PC-3 (cell line): ENCODE data around the gene AP3S1. TPM values are rescaled to one million over a fixed set of nuclear protein-coding genes. Genes with fewer than 3 reads are reported as not detected.
"Not testable (repeated sequence)": the region's sequence is repeated elsewhere in the genome, so short reads cannot be mapped to it uniquely, and the experiment has no call there.

Experiments used
- ATAC-seq: fragments of 200-7000 bp; cut with Tn5 transposase; 2 replicates; pipeline ENCODE4 v1.9.1; 2020; ENCODE audit warnings: mild to moderate bottlenecking, moderate library complexity
- BruUV-seq: library from RNA; stranded (reverse); fragments of 400-500 nt; replicated peaks from 2 replicates; lab custom pipeline; 2021; lab: Mats Ljungman, UMichigan
- CTCF ChIA-PET: fragments of 300-600 bp; sonication (Branson Sonifier 250); formaldehyde crosslinking; loops from one replicate; lab custom pipeline; 2022; ENCODE audit warnings: antibody characterized with exemption; lab: Charles Lee
- POLR2A ChIA-PET: fragments of 300-600 bp; sonication (Branson Sonifier 250); formaldehyde crosslinking; loops from one replicate; lab custom pipeline; 2022; ENCODE audit warnings: antibody characterized with exemption; ENCODE audit not compliant: unreplicated experiment; lab: Charles Lee
- DNase-seq: peaks from one replicate; pipeline ENCODE4 v3.0.0-alpha.2; 2015
- H2AFZ ChIP-seq: fragments of 300-600 bp; sonication (generic); 2 replicates; pipeline ENCODE4 v1.6.0; 2016; ENCODE audit warnings: antibody characterized with exemption, low read length
- H3F3A ChIP-seq: fragments of 300-600 bp; sonication (generic); one replicate; pipeline ENCODE4 v1.6.0; 2017; ENCODE audit warnings: antibody characterized with exemption, low read length, control low read depth, mild to moderate bottlenecking; ENCODE audit not compliant: unreplicated experiment
- H3K27ac ChIP-seq: fragments of 300-600 bp; sonication (generic); 2 replicates; pipeline ENCODE4 v1.5.1; 2016; ENCODE audit warnings: mild to moderate bottlenecking, low read length
- H3K27me3 ChIP-seq: fragments of 300-600 bp; sonication (generic); 2 replicates; pipeline ENCODE4 v1.6.1; 2016; ENCODE audit warnings: low read length, mixed read lengths
- H3K36me3 ChIP-seq: fragments of 300-600 bp; sonication (generic); 2 replicates; pipeline ENCODE4 v1.6.1; 2016; ENCODE audit warnings: low read depth, mixed run types, low read length, mixed read lengths
- H3K4me1 ChIP-seq: fragments of 300-600 bp; sonication (generic); 2 replicates; pipeline ENCODE4 v1.5.1; 2016; ENCODE audit warnings: low read length; ENCODE audit not compliant: insufficient read depth
- H3K4me2 ChIP-seq: fragments of 300-600 bp; sonication (generic); 2 replicates; pipeline ENCODE4 v1.6.0; 2016; ENCODE audit warnings: low read length
- H3K4me3 ChIP-seq: fragments of 300-600 bp; sonication (generic); 2 replicates; pipeline ENCODE4 v1.5.1; 2016; ENCODE audit warnings: mild to moderate bottlenecking, low read length, mixed read lengths
- H3K79me2 ChIP-seq: fragments of 300-600 bp; sonication (generic); 2 replicates; pipeline ENCODE4 v1.6.1; 2017; ENCODE audit warnings: low read length, mixed read lengths
- H3K9ac ChIP-seq: fragments of 300-600 bp; sonication (generic); 2 replicates; pipeline ENCODE4 v1.6.0; 2016; ENCODE audit warnings: mild to moderate bottlenecking, low read length
- H3K9me2 ChIP-seq: fragments of 300-600 bp; sonication (generic); replicated peaks from 2 replicates; pipeline ENCODE4 v1.6.1; 2016; ENCODE audit warnings: mixed run types, low read length, mixed read lengths
- H3K9me3 ChIP-seq: fragments of 300-600 bp; sonication (generic); 2 replicates; pipeline ENCODE4 v1.6.1; 2016; ENCODE audit warnings: low read length, mixed read lengths
- H4K20me1 ChIP-seq: fragments of 300-600 bp; sonication (generic); 2 replicates; pipeline ENCODE4 v1.6.1; 2016; ENCODE audit warnings: low read length, mixed read lengths
- EZH2 ChIP-seq: fragments of 300-600 bp; sonication (generic); IDR thresholded peaks from one replicate; pipeline ENCODE4 v1.6.1; 2017; ENCODE audit warnings: antibody characterized with exemption, mild to moderate bottlenecking, low read length; ENCODE audit not compliant: unreplicated experiment
- EZH2phosphoT487 ChIP-seq: fragments of 300-600 bp; sonication (generic); IDR thresholded peaks from 2 replicates; pipeline ENCODE4 v1.6.1; 2018; ENCODE audit warnings: mild to moderate bottlenecking, antibody characterized with exemption, low read length, borderline replicate concordance
- intact Hi-C: fragments of 100-400 bp; cut with micrococcal nuclease; formaldehyde crosslinking; loops from 2 replicates; pipeline ENCODE4 v1.9.0; 2023
- total RNA-seq: library from RNA; depleted of rRNA; stranded (reverse); fragments of >200 nt; gene quantifications from 2 replicates; pipeline ENCODE4 v1.2.3, GENCODE V29; 2014
- TF ChIP-seq, protein P1 (sequence below): fragments of 300-600 bp; sonication (generic); conservative IDR thresholded peaks from 2 replicates; pipeline ENCODE4 v1.5.1; 2017; ENCODE audit warnings: antibody characterized with exemption, low read depth, mild to moderate bottlenecking, low read length

The AP3S1 gene
- total RNA-seq, 1 experiment from 2014 or later = 48.2 TPM

DNA sequence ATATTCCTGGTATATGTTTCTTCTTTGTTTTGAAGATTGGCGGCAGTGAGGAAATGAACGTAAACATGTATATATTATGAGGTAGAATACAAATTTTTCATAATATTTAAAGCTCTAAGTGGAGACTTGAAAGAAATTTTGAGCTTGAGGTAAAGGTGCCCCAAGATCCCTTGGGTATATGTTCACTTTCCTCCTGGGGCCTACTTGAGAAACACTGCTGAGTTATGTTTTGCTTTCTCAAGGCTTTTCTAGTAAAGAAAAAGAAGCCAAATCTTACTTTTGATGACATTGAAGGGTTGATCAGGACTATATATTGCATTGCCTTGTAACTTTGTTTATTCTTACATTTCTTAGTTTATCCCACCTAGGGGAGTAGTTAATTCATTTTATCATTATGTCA lies 30.7 kb downstream of the AP3S1 start:
- ChIA-PET CTCF (no interaction called here), POLR2A (no interaction called here)
- H2AFZ ChIP-seq = no peak overlapping the region
- no peak overlapping the region for H3K27ac ChIP-seq
- no peak overlapping the region for H3K4me2 ChIP-seq
- H3K4me3 ChIP-seq = no peak overlapping the region
- H3K36me3 ChIP-seq = 0 out of 2 replicates have a peak, but pooled peaks cover 7% of the 10 kb centered on the region
- H3K9me3 ChIP-seq = no peaks in the 10 kb centered on the region
- DNase-seq = no peak
- no peaks in the 10 kb centered on the region for H3F3A ChIP-seq
- H3K4me1 ChIP-seq = peaks cover 16% of the 10 kb centered on the region
- no peaks in the 10 kb centered on the region for H3K27me3 ChIP-seq
- BruUV-seq = no TSS peak
- H3K9ac ChIP-seq = no peak overlapping the region
- H3K9me2 ChIP-seq = no peaks in the 10 kb centered on the region
- intact Hi-C loops = no loop called here
- no peak for ATAC-seq
- H3K79me2 ChIP-seq = no peaks in the 10 kb centered on the region
- peaks cover 5% of the 10 kb centered on the region for H4K20me1 ChIP-seq
- TF ChIP-seq, protein P1, sequence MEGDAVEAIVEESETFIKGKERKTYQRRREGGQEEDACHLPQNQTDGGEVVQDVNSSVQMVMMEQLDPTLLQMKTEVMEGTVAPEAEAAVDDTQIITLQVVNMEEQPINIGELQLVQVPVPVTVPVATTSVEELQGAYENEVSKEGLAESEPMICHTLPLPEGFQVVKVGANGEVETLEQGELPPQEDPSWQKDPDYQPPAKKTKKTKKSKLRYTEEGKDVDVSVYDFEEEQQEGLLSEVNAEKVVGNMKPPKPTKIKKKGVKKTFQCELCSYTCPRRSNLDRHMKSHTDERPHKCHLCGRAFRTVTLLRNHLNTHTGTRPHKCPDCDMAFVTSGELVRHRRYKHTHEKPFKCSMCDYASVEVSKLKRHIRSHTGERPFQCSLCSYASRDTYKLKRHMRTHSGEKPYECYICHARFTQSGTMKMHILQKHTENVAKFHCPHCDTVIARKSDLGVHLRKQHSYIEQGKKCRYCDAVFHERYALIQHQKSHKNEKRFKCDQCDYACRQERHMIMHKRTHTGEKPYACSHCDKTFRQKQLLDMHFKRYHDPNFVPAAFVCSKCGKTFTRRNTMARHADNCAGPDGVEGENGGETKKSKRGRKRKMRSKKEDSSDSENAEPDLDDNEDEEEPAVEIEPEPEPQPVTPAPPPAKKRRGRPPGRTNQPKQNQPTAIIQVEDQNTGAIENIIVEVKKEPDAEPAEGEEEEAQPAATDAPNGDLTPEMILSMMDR = no peak
- TF ChIP-seq EZH2phosphoT487 (no peak), EZH2 (no peak)

DNA sequence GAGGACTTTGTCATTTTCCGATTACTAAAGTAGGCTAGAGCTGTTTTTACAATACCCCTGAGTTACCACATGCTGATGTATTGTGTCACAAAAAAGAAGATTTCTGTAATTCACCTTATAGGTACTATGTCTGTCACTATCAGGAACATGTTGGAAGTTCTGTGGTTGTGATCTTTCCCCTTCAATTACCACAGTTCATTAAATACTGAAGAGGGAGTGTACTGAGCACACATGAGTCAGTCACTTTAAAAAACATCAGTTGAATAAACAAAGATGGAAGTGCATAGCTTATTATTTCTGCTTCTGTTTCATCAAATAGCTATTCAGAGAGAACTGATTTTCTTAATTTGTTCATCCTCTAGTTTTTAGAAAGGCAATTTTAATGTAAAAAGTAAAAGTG lies 31.7 kb downstream of the AP3S1 start:
- ChIA-PET CTCF (interaction anchor here (0.6 to 0.7 kb wide), 2 partner anchors 43 to 72 kb away, joined by 3 to 4 read pairs; no protein-coding TSS in a partner anchor), POLR2A (no interaction called here)
- TF ChIP-seq, protein P1 = no peak
- Histone ChIP-seq H3K4me1 (peaks cover 16% of the 10 kb centered on the region), H3K9me2 (no peaks in the 10 kb centered on the region), H3K9ac (no peak overlapping the region), H3K27me3 (no peaks in the 10 kb centered on the region), H3K4me3 (no peak overlapping the region), H3F3A (no peaks in the 10 kb centered on the region), H3K9me3 (no peaks in the 10 kb centered on the region), H3K4me2 (peak overlapping the region; percentile 21), H3K27ac (no peak overlapping the region), H2AFZ (no peak overlapping the region), H4K20me1 (peaks cover 5% of the 10 kb centered on the region), H3K79me2 (no peaks in the 10 kb centered on the region), H3K36me3 (0 out of 2 replicates have a peak, but pooled peaks cover 7% of the 10 kb centered on the region)
- no TSS peak for BruUV-seq
- ATAC-seq (peak; percentile 99), DNase-seq (peak; percentile 86)
- intact Hi-C loops = no loop called here

DNA sequence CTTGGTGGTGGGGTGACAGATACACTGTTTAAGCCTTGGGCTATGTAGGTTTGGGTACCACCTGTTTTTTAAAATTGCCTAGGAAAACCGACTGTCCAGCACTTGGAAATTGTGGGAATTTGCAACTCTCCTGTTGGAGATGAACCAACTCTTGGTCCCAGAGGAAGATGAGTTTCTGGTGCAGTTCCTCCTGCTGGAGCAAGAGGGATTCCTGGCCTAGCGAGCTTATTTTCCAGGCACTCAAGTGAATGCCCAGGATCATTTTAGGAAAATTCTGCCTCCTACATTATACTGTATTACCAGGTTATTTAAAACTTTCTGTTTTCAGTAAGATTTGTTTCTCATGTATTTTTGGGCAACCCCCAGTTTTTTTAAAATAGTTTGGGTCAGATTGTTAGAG lies 33.7 kb downstream of the AP3S1 start:
- BruUV-seq = no TSS peak
- Histone ChIP-seq H3K36me3 (0 out of 2 replicates have a peak, but pooled peaks cover 6% of the 10 kb centered on the region), H3K9ac (no peak overlapping the region), H3K4me2 (no peak overlapping the region), H3K4me1 (peaks cover 16% of the 10 kb centered on the region), H3F3A (no peaks in the 10 kb centered on the region), H3K27me3 (no peaks in the 10 kb centered on the region), H2AFZ (no peak overlapping the region), H3K79me2 (no peaks in the 10 kb centered on the region), H3K9me3 (no peaks in the 10 kb centered on the region), H3K9me2 (no peaks in the 10 kb centered on the region), H3K27ac (no peak overlapping the region), H3K4me3 (no peak overlapping the region), H4K20me1 (peaks cover 5% of the 10 kb centered on the region)
- intact Hi-C loops = no loop called here
- CTCF ChIA-PET = interaction anchor here (1.0 kb wide), 1 partner anchor 36 kb away, joined by 5 read pairs; no protein-coding TSS in a partner anchor
- ATAC-seq = no peak
- peak; percentile 4 for DNase-seq
- TF ChIP-seq EZH2 = no peak
- TF ChIP-seq, protein P1 = peak; percentile 31; the same call in 1 of the 2 replicates
- POLR2A ChIA-PET = interaction anchor here (0.6 to 0.7 kb wide), 2 partner anchors 33 to 76 kb away, joined by 3 read pairs; no protein-coding TSS in a partner anchor

DNA sequence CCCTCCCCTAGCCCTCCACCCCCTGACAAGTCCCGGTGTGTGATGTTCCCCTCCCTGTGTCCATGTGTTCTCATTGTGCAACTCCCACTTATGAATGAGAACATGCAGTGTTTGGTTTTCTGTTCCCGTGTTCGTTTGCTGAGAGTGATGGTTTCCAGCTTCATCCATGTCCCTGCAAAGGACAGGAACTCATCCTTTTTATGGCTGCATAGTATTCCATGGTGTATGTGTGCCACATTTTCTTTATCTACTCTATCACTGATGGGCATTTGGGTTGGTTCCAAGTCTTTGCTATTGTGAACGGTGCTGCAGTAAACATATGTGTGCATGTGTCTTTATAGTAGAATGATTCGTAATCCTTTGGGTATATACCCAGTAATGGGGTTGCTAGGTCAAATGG lies 35.6 kb downstream of the AP3S1 start:
- H3K79me2 ChIP-seq, CTCF ChIA-PET, H3K27ac ChIP-seq, H3F3A ChIP-seq, H4K20me1 ChIP-seq, BruUV-seq, ATAC-seq, intact Hi-C loops, H3K9me3 ChIP-seq, H3K27me3 ChIP-seq, H3K36me3 ChIP-seq, H2AFZ ChIP-seq, DNase-seq, H3K9me2 ChIP-seq, POLR2A ChIA-PET, H3K9ac ChIP-seq, H3K4me2 ChIP-seq, H3K4me3 ChIP-seq: not testable (repeated sequence)
- H3K4me1 ChIP-seq = peaks cover 16% of the 10 kb centered on the region
